B cell (primary cell): ENCODE measurements around the gene PHB1. TPM values are rescaled to one million over a fixed set of nuclear protein-coding genes. Genes with fewer than 3 reads are reported as not detected.
"Not testable (repeated sequence)": the region's sequence is repeated elsewhere in the genome, so short reads cannot be mapped to it uniquely, and the experiment has no call there.

Experiments used
- ATAC-seq: fragments of 200-7000 bp; cut with Tn5 transposase; one replicate; pipeline ENCODE4 v1.10.0; 2021; ENCODE audit warnings: low read depth, mild to moderate bottlenecking, moderate number of reproducible peaks, moderate library complexity
- CTCF ChIA-PET: fragments of 350-600 bp; sonication (Branson Sonifier 250); formaldehyde crosslinking; loops from one replicate; lab custom pipeline; 2021; ENCODE audit warnings: antibody characterized with exemption, inconsistent platforms; lab: Charles Lee
- POLR2A ChIA-PET: fragments of 350-600 bp; sonication (Branson Sonifier 250); formaldehyde crosslinking; loops from one replicate; lab custom pipeline; 2021; ENCODE audit warnings: antibody characterized with exemption; lab: Charles Lee
- DNase-seq: peaks from one replicate; pipeline ENCODE4 v3.0.0; 2013
- H2AFZ ChIP-seq: 2 replicates; pipeline ENCODE4 v1.6.1; 2012; ENCODE audit warnings: mild to moderate bottlenecking, low read depth, low read length; ENCODE audit not compliant: insufficient read depth, poor library complexity, severe bottlenecking
- H3K27ac ChIP-seq, 2 donors: 1 replicate in 1 of 2; 2 replicates in 1 of 2; pipeline ENCODE4 v1.5.1; 2012 to 2013; ENCODE audit warnings: low read length in 2 of 2, mild to moderate bottlenecking in 2 of 2, moderate library complexity in 1 of 2
- H3K27me3 ChIP-seq, 4 experiments: fragments of 200-600 bp in 1 of 4; sonication (generic) in 1 of 4; replicated peaks in 1 of 4; 1 replicate in 2 of 4; 2 replicates in 2 of 4; pipeline versions ENCODE4 v1.6.1 to v1.7.0; 2013 to 2016; ENCODE audit warnings: low read length in 3 of 4, mild to moderate bottlenecking in 2 of 4, mixed read lengths in 1 of 4, moderate library complexity in 1 of 4; ENCODE audit not compliant: insufficient read depth in 4 of 4, control insufficient read depth in 3 of 4; ENCODE audit errors: control extremely low read depth in 1 of 4
- H3K36me3 ChIP-seq, 2 experiments: replicated peaks in 1 of 2; 1 replicate in 1 of 2; 2 replicates in 1 of 2; pipeline versions ENCODE4 v1.6.1 to v1.7.1; 2013; ENCODE audit warnings: low read length in 1 of 2; ENCODE audit not compliant: insufficient read depth in 2 of 2, control insufficient read depth in 1 of 2; ENCODE audit errors: control extremely low read depth in 1 of 2, extremely low read depth in 1 of 2
- H3K4me1 ChIP-seq, 2 donors: fragments of 200-600 bp in 1 of 2; sonication (generic) in 1 of 2; 1 replicate in 1 of 2; 2 replicates in 1 of 2; pipeline versions ENCODE4 v1.5.1 to v1.6.1; 2013 to 2017; ENCODE audit warnings: low read length in 2 of 2; ENCODE audit not compliant: control insufficient read depth in 2 of 2, insufficient read depth in 2 of 2
- H3K4me2 ChIP-seq: replicated peaks from 2 replicates; pipeline ENCODE3; 2012; ENCODE audit warnings: mild to moderate bottlenecking, low read depth, low read length; ENCODE audit not compliant: poor library complexity, severe bottlenecking
- H3K4me3 ChIP-seq, 5 experiments: fragments of 200-600 bp in 1 of 5; sonication (generic) in 1 of 5; 1 replicate in 3 of 5; 2 replicates in 2 of 5; pipeline versions ENCODE4 v1.5.1 to v1.7.0; 2011 to 2016; ENCODE audit warnings: low read length in 4 of 5, mild to moderate bottlenecking in 4 of 5, low read depth in 2 of 5, control low read depth in 1 of 5, moderate library complexity in 1 of 5; ENCODE audit not compliant: insufficient read depth in 1 of 5; ENCODE audit errors: control extremely low read depth in 1 of 5, extremely low read depth in 1 of 5
- H3K79me2 ChIP-seq: fragments of 200-600 bp; sonication (generic); one replicate; pipeline ENCODE4 v1.6.0; 2016; ENCODE audit warnings: low read length; ENCODE audit not compliant: control insufficient read depth, insufficient read depth
- H3K9ac ChIP-seq: fragments of 200-600 bp; sonication (generic); 2 replicates; pipeline ENCODE4 v1.6.1; 2017; ENCODE audit warnings: mild to moderate bottlenecking, low read length, moderate library complexity
- H3K9me3 ChIP-seq, 3 donors: one replicate each; pipeline versions ENCODE4 v1.6.1 to v1.7.1; 2013; ENCODE audit warnings: low read length in 2 of 3; ENCODE audit not compliant: control insufficient read depth in 2 of 3, insufficient read depth in 1 of 3; ENCODE audit errors: control extremely low read depth in 1 of 3
- H4K20me1 ChIP-seq: 2 replicates; pipeline ENCODE4 v1.6.0; 2012; ENCODE audit warnings: mild to moderate bottlenecking, low read length; ENCODE audit not compliant: insufficient read depth, control insufficient read depth, poor library complexity, severe bottlenecking
- H3K27ac Mint-ChIP-seq: one replicate; pipeline ENCODE4 v1.8.0; 2021; ENCODE audit warnings: mixed read lengths
- H3K27me3 Mint-ChIP-seq: one replicate; pipeline ENCODE4 v1.8.0; 2021; ENCODE audit warnings: mixed read lengths
- H3K4me1 Mint-ChIP-seq: one replicate; pipeline ENCODE4 v1.8.0; 2021; ENCODE audit warnings: mixed read lengths
- H3K4me3 Mint-ChIP-seq: one replicate; pipeline ENCODE4 v1.8.0; 2021; ENCODE audit warnings: mixed read lengths
- H3K9me3 Mint-ChIP-seq: one replicate; pipeline ENCODE4 v1.8.0; 2022; ENCODE audit warnings: mixed read lengths; ENCODE audit not compliant: insufficient read depth
- CTCF ChIP-seq: fragments of 200-600 bp; IDR thresholded peaks from one replicate; pipeline ENCODE4 v1.8.0; 2022; ENCODE audit warnings: antibody characterized with exemption, mild to moderate bottlenecking
- EZH2 ChIP-seq: IDR thresholded peaks from 2 replicates; pipeline ENCODE4 v1.6.1; 2012; ENCODE audit warnings: borderline replicate concordance, low read depth, mild to moderate bottlenecking, moderate library complexity, low read length; ENCODE audit not compliant: insufficient read depth, poor library complexity, severe bottlenecking
- WGBS: methylation state at CpG from one replicate; pipeline ENCODE4 v1.1.5; 2013; ENCODE audit warnings: missing lambda C conversion rate; ENCODE audit not compliant: insufficient coverage; 5-methylcytosine and 5-hydroxymethylcytosine counted together
- intact Hi-C: fragments of 100-400 bp; cut with micrococcal nuclease; formaldehyde crosslinking; loops from one replicate; pipeline ENCODE4 v1.10.0; 2022
- polyA plus RNA-seq: library from polyadenylated mRNA; depleted of rRNA; stranded (reverse); fragments of >200 nt; gene quantifications from 2 replicates; pipeline ENCODE4 v1.2.3, GENCODE V29; 2012
- total RNA-seq, 2 donors: library from RNA; stranded (reverse); fragments of 120-200 nt in 1 of 2; gene quantifications; 1 replicate in 1 of 2; 2 replicates in 1 of 2; pipeline versions ENCODE4 v1.2.3 to v1.2.4, GENCODE V29; 2013 to 2022

Gene PHB1
- total and polyA plus RNA-seq, 2 donors (not counting 1 experiment from before 2014, with no cell fraction given) = 45.5 to 72.3 TPM

- H3K4me1 ChIP-seq = peaks cover 69 to 78% of the 10 kb centered on the region in 2 donors
Observed at GRCh38 chr17:49390548-49391324, 23.9 kb downstream of the PHB1 start.

GRCh38 chr17:49389514-49390347, 25.0 kb downstream of the PHB1 start:
- H3K79me2 ChIP-seq = peaks cover 19% of the 10 kb centered on the region
- DNase-seq (peak; percentile 48), ATAC-seq (peak; percentile 48)
- peak overlapping the region; percentile 54 for H3K9ac ChIP-seq
- H3K4me2 ChIP-seq = peak overlapping the region; percentile 79
- 0% methylated on average over 1 of the region's 12 CpGs for WGBS
- intact Hi-C loops = loop anchor here (1.0 to 5.0 kb wide), 3 partner anchors 17 to 157 kb away; partner anchors contain the start of gene PHOSPHO1
- H3K4me3 Mint-ChIP-seq = peak overlapping the region; percentile 89
- H3K4me1 ChIP-seq = peaks cover 66 to 73% of the 10 kb centered on the region in 2 donors
- peak overlapping the region in 2 of 5 experiments; percentile 1 to 49 for H3K4me3 ChIP-seq
- peaks cover 60% of the 10 kb centered on the region for H3K4me1 Mint-ChIP-seq
- not testable (repeated sequence) for H3K27me3 Mint-ChIP-seq, H3K36me3 ChIP-seq, H3K27me3 ChIP-seq, H3K9me3 ChIP-seq, H3K9me3 Mint-ChIP-seq, H4K20me1 ChIP-seq
- peak overlapping the region; percentile 99 for H3K27ac Mint-ChIP-seq
- ChIA-PET POLR2A (interaction anchor here (0.8 to 2.3 kb wide), 4 partner anchors 13 to 30 kb away, joined by 3 to 11 read pairs (median 3); partner anchors contain the start of gene ZNF652), CTCF (interaction anchor here (0.7 to 16.1 kb wide), 12 partner anchors 13 to 166 kb away, joined by 3 to 368 read pairs (median 4); partner anchors contain the start of gene ZNF652)
- peak overlapping the region; percentile 81 for H2AFZ ChIP-seq
- peak overlapping the region; percentile 84 to 92 for H3K27ac ChIP-seq

More at GRCh38 chr17:49390548-49391324, 23.9 kb downstream of the PHB1 start:
- no peaks in the 10 kb centered on the region for H3K27me3 ChIP-seq
- Mint-ChIP-seq H3K4me3 (peak overlapping the region; percentile 89), H3K27ac (peak overlapping the region; percentile 99), H3K27me3 (no peaks in the 10 kb centered on the region), H3K4me1 (peaks cover 65% of the 10 kb centered on the region), H3K9me3 (no peaks in the 10 kb centered on the region)
- H3K36me3 ChIP-seq = no peaks in the 10 kb centered on the region
- no peaks in the 10 kb centered on the region for H4K20me1 ChIP-seq
- intact Hi-C loops = loop anchor here (1.0 to 5.0 kb wide), 2 partner anchors 29 to 158 kb away; partner anchors contain the start of gene PHOSPHO1
- peak overlapping the region; percentile 79 for H3K4me2 ChIP-seq
- H2AFZ ChIP-seq = peak overlapping the region; percentile 81
- H3K27ac ChIP-seq = peak overlapping the region; percentile 84 to 92
- peaks cover 0 to 5% (median 0%) of the 10 kb centered on the region in 3 donors for H3K9me3 ChIP-seq
- POLR2A ChIA-PET = interaction anchor here (2.3 kb wide), 1 partner anchor 29 kb away, joined by 11 read pairs; the partner anchor contains the start of gene ZNF652
- peak; percentile 46 for ATAC-seq
- CTCF ChIA-PET = interaction anchor here (0.8 to 16.1 kb wide), 8 partner anchors 9 to 210 kb away, joined by 3 to 368 read pairs (median 6); partner anchors contain the start of gene ZNF652
- H3K79me2 ChIP-seq = peaks cover 21% of the 10 kb centered on the region
- DNase-seq = peak; percentile 68
- no peak for TF ChIP-seq CTCF
- no peak for TF ChIP-seq EZH2
- WGBS = 11% methylated on average over 5 of the region's 9 CpGs
- peak overlapping the region; percentile 54 for H3K9ac ChIP-seq
- peak overlapping the region in 2 of 5 experiments; percentile 8 to 49 for H3K4me3 ChIP-seq
